ENCODE results near the gene UNC5CL. TPM values are rescaled to one million over a fixed set of nuclear protein-coding genes. Genes with fewer than 3 reads are reported as not detected.
A peak's percentile ranks its signal among the peaks of the same experiment; 100 is the strongest.

Gene UNC5CL
- polyA plus RNA-seq (2012; ENCODE audit: low read depth, missing spikeins) = 0.31 TPM

- no peak for TF ChIP-seq PAX5 (IDR thresholded peaks at IDR 0.05; ENCODE audit: insufficient read depth, low read length, severe bottlenecking)
- no peak for TF ChIP-seq POU2F2 (IDR thresholded peaks at IDR 0.05; ENCODE audit: low read depth, low read length)
- TF ChIP-seq POLR2A (IDR thresholded peaks at IDR 0.05; ENCODE audit: low read depth, low read length) = no peak
- TF ChIP-seq TAF1 (IDR thresholded peaks at IDR 0.05; ENCODE audit: low read depth, low read length) = no peak
- TF ChIP-seq SPI1 (IDR thresholded peaks at IDR 0.05; ENCODE audit: low read depth, low read length) = no peak
- no peak for TF ChIP-seq POLR2AphosphoS5 (IDR thresholded peaks at IDR 0.05; ENCODE audit: low read depth, low read length)
- DNase-seq (ENCODE audit: insufficient read length, low spot score) (peak; percentile 67), FAIRE-seq (peak; percentile 78)
Measured at GRCh38 chr6:41039060-41039998, at the start of gene UNC5CL. Gene UNC5CL (minus strand): TSS chr6:41039221. CDS start chr6:41035074, 4,147 bp downstream.

GRCh38 chr6:41088451-41088850, 49.4 kb upstream of the UNC5CL start:
- FAIRE-seq = no peak

GRCh38 chr6:41085182-41085581, 46.2 kb upstream of the UNC5CL start:
- TF ChIP-seq TAF1 (IDR thresholded peaks at IDR 0.05; ENCODE audit: low read depth, low read length) (no peak), PAX5 (IDR thresholded peaks at IDR 0.05; ENCODE audit: insufficient read depth, low read length, severe bottlenecking) (no peak), POU2F2 (IDR thresholded peaks at IDR 0.05; ENCODE audit: low read depth, low read length) (no peak), POLR2A (IDR thresholded peaks at IDR 0.05; ENCODE audit: low read depth, low read length) (no peak), SPI1 (IDR thresholded peaks at IDR 0.05; ENCODE audit: low read depth, low read length) (no peak), POLR2AphosphoS5 (IDR thresholded peaks at IDR 0.05; ENCODE audit: low read depth, low read length) (no peak)
- FAIRE-seq = no peak
- no peak for DNase-seq (ENCODE audit: insufficient read length, low spot score)

More at GRCh38 chr6:41088451-41088850, 49.4 kb upstream of the UNC5CL start:
- DNase-seq (ENCODE audit: insufficient read length, low spot score) = no peak
- no peak for TF ChIP-seq POU2F2 (IDR thresholded peaks at IDR 0.05; ENCODE audit: low read depth, low read length)
- no peak for TF ChIP-seq POLR2A (IDR thresholded peaks at IDR 0.05; ENCODE audit: low read depth, low read length)
- TF ChIP-seq POLR2AphosphoS5 (IDR thresholded peaks at IDR 0.05; ENCODE audit: low read depth, low read length) = no peak
- no peak for TF ChIP-seq TAF1 (IDR thresholded peaks at IDR 0.05; ENCODE audit: low read depth, low read length)
- TF ChIP-seq PAX5 (IDR thresholded peaks at IDR 0.05; ENCODE audit: insufficient read depth, low read length, severe bottlenecking) = no peak
- no peak for TF ChIP-seq SPI1 (IDR thresholded peaks at IDR 0.05; ENCODE audit: low read depth, low read length)

- TF ChIP-seq PAX5 (IDR thresholded peaks at IDR 0.05; ENCODE audit: insufficient read depth, low read length, severe bottlenecking) = no peak
- no peak for TF ChIP-seq POU2F2 (IDR thresholded peaks at IDR 0.05; ENCODE audit: low read depth, low read length)
- TF ChIP-seq TAF1 (IDR thresholded peaks at IDR 0.05; ENCODE audit: low read depth, low read length) = no peak
- no peak for TF ChIP-seq POLR2A (IDR thresholded peaks at IDR 0.05; ENCODE audit: low read depth, low read length)
- TF ChIP-seq SPI1 (IDR thresholded peaks at IDR 0.05; ENCODE audit: low read depth, low read length) = no peak
- TF ChIP-seq POLR2AphosphoS5 (IDR thresholded peaks at IDR 0.05; ENCODE audit: low read depth, low read length) = no peak
- DNase-seq (ENCODE audit: insufficient read length, low spot score) = no peak
- FAIRE-seq = no peak
Measured at GRCh38 chr6:41083072-41083471, 44.1 kb upstream of the UNC5CL start.

- FAIRE-seq = no peak
- DNase-seq (ENCODE audit: insufficient read length, low spot score) = no peak
- TF ChIP-seq PAX5 (IDR thresholded peaks at IDR 0.05; ENCODE audit: insufficient read depth, low read length, severe bottlenecking) = no peak
- no peak for TF ChIP-seq SPI1 (IDR thresholded peaks at IDR 0.05; ENCODE audit: low read depth, low read length)
- no peak for TF ChIP-seq POU2F2 (IDR thresholded peaks at IDR 0.05; ENCODE audit: low read depth, low read length)
- no peak for TF ChIP-seq POLR2AphosphoS5 (IDR thresholded peaks at IDR 0.05; ENCODE audit: low read depth, low read length)
- no peak for TF ChIP-seq TAF1 (IDR thresholded peaks at IDR 0.05; ENCODE audit: low read depth, low read length)
- no peak for TF ChIP-seq POLR2A (IDR thresholded peaks at IDR 0.05; ENCODE audit: low read depth, low read length)
Measured at GRCh38 chr6:41080621-41081020, 41.6 kb upstream of the UNC5CL start.

- DNase-seq (ENCODE audit: insufficient read length, low spot score) (no peak), FAIRE-seq (no peak)
- TF ChIP-seq PAX5 (IDR thresholded peaks at IDR 0.05; ENCODE audit: insufficient read depth, low read length, severe bottlenecking) = no peak
- TF ChIP-seq POLR2AphosphoS5 (IDR thresholded peaks at IDR 0.05; ENCODE audit: low read depth, low read length) = no peak
- no peak for TF ChIP-seq SPI1 (IDR thresholded peaks at IDR 0.05; ENCODE audit: low read depth, low read length)
- no peak for TF ChIP-seq POU2F2 (IDR thresholded peaks at IDR 0.05; ENCODE audit: low read depth, low read length)
- no peak for TF ChIP-seq TAF1 (IDR thresholded peaks at IDR 0.05; ENCODE audit: low read depth, low read length)
- TF ChIP-seq POLR2A (IDR thresholded peaks at IDR 0.05; ENCODE audit: low read depth, low read length) = no peak
Measured at GRCh38 chr6:41079080-41079479, 40.1 kb upstream of the UNC5CL start.

GRCh38 chr6:41078101-41078500, 39.1 kb upstream of the UNC5CL start:
- FAIRE-seq = no peak
- TF ChIP-seq POLR2AphosphoS5 (IDR thresholded peaks at IDR 0.05; ENCODE audit: low read depth, low read length) (no peak), POLR2A (IDR thresholded peaks at IDR 0.05; ENCODE audit: low read depth, low read length) (no peak), POU2F2 (IDR thresholded peaks at IDR 0.05; ENCODE audit: low read depth, low read length) (no peak), PAX5 (IDR thresholded peaks at IDR 0.05; ENCODE audit: insufficient read depth, low read length, severe bottlenecking) (no peak), SPI1 (IDR thresholded peaks at IDR 0.05; ENCODE audit: low read depth, low read length) (no peak), TAF1 (IDR thresholded peaks at IDR 0.05; ENCODE audit: low read depth, low read length) (no peak)
- no peak for DNase-seq (ENCODE audit: insufficient read length, low spot score)

- TF ChIP-seq POLR2A (IDR thresholded peaks at IDR 0.05; ENCODE audit: low read depth, low read length) = no peak
- TF ChIP-seq POLR2AphosphoS5 (IDR thresholded peaks at IDR 0.05; ENCODE audit: low read depth, low read length) = no peak
- no peak for TF ChIP-seq PAX5 (IDR thresholded peaks at IDR 0.05; ENCODE audit: insufficient read depth, low read length, severe bottlenecking)
- no peak for TF ChIP-seq SPI1 (IDR thresholded peaks at IDR 0.05; ENCODE audit: low read depth, low read length)
- TF ChIP-seq POU2F2 (IDR thresholded peaks at IDR 0.05; ENCODE audit: low read depth, low read length) = no peak
- TF ChIP-seq TAF1 (IDR thresholded peaks at IDR 0.05; ENCODE audit: low read depth, low read length) = no peak
- FAIRE-seq = no peak
- DNase-seq (ENCODE audit: insufficient read length, low spot score) = no peak
Measured at GRCh38 chr6:41077536-41077935, 38.5 kb upstream of the UNC5CL start.
